HG02970 (cell line): ENCODE results near the gene FN1.
"Not testable (repeated sequence)": the region's sequence is repeated elsewhere in the genome, so short reads cannot be mapped to it uniquely, and the experiment has no call there.

Source experiments
- ATAC-seq: cut with Tn5 transposase; IDR thresholded peaks from one replicate; pipeline ENCODE4 v1.9.1; 2021; ENCODE audit warnings: mild to moderate bottlenecking, moderate library complexity, moderate number of reproducible peaks; ENCODE audit not compliant: unreplicated experiment, low FRiP score

FN1 gene

GRCh38 chr2:215357660-215358059, 78.2 kb downstream of the FN1 start:
- no peak for ATAC-seq

DNA sequence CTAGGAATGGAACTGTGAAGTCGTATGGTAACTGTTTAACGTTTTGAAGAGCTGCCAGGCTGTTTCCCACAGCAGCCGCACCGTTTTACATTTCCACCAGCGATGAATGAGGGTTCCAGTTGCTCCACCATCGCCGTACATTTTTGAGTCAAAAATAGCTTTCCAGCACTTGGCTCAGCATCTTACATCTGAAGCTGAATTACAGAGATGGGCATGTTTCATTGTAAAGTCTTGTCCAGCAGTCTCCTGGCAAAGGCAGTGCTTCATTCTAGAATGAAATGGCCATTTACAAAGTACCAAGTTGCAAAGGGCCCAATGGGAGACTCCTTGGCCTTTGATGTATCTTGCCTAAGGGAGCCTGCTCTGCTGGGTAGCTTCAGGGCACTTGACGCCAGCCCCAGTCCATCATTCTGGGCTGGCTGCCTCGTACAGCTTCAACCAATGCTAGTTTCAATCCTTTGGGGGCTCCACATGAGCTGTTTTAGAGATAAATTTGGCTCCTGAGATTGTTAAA, 78.9 kb downstream of the FN1 start:
- ATAC-seq, result no peak

DNA sequence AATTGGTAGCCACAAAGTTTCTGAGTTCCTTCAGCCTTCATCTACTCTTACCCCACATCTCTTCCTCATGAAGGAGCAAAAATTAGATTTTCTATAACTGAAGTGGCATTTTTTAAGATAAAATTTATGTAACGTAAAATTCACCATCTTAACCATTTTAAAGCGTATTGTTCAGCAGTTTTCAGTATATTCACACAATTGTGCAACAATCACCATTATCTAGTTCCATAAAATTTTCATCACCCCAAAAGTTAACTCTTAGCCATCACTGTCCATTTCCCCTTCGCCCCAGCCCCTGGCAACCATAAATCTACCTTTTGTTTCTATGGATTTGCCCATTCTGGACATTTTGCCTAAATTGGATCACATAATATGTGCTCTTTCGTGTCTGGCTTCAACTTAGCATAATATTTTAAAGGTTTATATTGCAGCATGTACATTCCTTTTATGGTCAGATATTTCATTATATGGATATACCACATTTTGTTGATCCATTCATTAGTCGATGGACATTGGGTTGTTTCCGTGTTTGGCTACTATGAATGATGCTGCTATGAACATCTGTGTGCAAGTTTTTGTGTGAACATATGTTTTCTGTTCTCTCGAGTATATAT, 79.4 kb downstream of the FN1 start:
- ATAC-seq, result no peak

DNA sequence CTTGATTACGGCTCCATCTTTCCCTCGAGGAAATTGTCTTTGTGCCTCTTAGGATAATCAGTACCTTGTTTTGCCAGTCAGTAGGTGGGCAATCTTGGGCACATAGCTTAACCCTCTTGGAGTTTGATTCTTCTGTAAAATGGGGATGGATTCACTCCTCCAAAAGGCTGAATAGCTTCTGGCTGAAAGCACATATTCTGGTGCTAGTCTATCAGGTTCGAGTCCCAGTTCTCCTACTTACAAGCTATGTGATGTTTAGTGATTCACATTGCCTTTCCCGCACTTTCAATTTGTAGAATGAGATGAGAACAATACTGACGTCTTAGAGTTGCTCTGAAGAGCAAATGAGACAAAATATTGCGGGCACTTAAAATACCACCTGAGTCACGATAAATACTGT, 80.1 kb downstream of the FN1 start:
- no peak for ATAC-seq

DNA sequence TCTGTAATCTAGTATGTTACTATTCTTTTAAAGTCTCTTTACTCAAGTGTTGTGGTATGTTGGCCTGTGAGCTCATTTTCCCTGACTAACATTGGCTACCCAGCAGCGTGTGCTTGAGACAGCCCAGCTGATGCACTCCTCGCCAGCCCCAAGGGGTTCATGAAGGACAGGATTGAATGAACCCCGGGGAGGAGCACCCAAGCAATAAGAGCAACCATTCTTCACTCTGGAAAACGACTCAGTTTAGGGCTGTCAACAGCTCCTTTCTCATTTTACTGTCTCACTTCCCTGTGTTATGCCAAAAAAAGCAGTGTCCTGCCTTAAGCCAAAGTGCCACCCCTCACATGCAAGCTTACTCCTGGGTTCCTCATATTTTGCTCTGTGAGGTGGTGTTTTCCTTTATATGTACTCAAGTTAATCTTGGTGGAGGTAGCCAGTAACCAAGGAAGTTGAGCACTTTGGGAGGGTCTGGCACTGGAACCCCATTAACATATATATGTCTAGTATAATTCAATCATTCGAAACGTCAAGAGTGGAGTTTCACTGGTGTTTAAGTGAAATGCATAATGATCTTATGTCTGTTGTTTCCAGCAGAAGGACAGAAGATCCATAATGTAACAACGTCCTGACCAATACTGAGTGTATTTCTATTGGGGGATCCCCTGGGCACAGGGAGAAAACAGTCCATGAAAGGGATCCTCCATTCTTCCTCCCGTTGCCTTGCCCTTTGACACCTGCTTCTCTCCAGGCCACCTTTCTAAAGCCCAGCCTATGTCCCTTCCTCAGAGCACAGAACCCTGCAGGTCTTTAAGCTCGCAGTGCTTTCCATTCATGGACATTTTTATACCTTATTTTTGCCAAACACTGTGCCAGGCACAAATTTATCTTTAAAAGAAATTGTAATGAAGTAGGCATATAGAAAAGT, 80.8 kb downstream of the FN1 start:
- ATAC-seq, result no peak

GRCh38 chr2:215352602-215353001, 83.3 kb downstream of the FN1 start:
- no peak for ATAC-seq

- no peak for ATAC-seq
These were observed 88.0 kb downstream of the FN1 start for GRCh38 chr2:215347878-215348277.

DNA sequence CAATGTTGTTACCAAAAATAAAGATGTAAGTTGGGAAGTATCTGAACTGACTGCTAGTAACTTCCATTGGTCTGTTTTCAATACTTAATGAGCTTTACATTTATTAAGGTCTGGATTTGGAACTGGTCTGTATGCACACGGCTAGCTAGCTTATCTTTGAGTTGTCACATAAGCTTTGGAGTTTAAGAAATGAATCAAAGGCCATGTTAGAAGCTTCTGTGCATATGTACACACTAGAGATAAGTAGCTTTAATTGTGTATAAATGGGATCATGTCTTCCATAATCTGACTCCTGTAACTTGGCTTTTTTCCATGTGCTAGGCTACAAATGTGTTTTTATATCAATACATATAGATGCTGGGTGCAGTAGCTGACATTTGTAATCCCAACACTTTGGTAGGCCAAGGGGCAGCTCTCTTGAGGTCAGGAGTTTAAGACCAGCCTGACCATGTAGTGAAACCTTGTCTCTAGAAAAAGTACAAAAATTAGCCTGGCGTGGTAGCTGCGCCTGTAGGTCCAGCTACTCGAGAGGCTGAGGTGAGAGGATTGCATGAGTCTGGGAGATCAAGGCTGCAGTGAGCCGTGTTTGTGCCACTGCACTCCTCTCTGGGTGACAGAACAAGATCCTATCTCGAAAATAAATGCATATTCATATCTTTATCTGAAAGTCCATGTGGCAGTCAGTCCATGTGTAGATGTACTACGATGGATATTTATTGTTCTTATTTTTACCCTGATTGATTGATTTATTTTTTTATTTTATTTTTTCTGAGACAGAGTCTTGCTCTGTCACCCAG, 96.8 kb downstream of the FN1 start:
- no peak for ATAC-seq

DNA sequence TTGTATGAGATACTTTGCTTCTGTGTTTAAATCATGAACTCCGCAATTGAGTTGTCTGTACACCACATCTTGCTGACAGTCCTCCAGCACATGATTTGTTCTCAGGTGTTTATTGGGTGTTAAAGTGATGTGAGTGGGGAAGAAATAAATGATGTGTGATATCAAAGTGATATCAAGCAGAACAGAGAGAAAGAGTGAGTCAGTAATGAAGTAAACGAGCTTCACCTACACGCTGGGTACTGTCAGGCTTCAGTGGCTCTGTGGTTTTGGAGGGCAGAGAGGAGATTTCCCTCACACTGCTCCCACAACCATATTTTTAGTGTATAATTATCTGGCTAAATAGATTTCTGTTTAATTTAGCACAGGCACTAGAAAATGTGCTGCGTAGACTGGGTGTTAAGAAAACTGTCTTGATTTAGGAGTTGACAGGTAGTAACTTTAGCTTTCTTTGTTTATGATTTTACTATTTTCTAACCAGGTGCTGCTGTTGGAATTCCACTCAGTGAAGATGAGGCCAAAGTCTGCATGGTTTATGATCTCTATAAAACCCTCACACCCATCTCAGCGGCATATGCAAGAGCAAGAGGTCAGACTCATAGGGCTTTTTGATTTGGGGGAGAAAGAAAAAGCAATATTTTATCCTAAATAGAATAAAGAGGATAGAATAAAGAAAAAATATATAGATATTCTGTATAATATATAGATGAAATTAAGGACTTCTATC, 102.8 kb downstream of the FN1 start:
- ATAC-seq, result no peak

DNA sequence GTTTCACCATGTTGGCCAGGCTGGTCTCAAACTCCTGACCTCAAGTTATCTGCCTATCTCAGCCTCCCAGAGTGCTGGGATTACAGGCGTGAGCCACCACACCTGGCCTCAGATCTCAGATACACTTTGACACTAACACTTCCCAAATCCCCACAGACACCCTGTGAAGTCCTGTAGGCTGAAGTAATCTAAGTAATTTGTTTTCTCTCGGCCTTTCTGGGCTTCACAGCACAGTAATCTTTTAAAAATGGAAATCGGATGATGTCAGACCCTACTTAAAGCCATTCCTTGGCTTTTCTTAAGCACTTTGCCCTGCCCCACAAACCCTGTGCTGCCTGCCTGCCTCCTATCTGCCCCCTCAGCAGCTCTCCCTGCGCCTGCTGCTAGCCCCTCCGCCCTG, 107.8 kb downstream of the FN1 start:
- no peak for ATAC-seq

DNA sequence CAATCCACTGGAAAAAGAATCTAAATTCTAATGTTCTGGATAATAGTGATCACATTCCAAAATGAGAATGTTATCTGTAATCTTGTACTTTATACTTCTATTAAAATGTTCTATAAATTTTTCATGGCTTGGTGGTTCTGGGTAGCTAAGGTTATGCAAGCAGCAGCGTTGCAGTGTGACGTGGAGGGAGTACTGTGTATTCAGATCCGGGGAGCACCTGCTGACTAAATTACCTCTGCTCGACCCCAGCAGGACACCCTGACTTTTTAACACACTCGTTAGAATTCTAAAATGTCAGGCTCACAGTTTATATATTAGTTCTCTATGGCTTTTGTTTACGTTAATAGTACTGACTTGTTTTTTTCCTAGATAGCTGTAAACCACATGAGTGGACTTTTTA, 111.1 kb downstream of the FN1 start:
- no peak for ATAC-seq

- no peak for ATAC-seq
These were observed 115.2 kb downstream of the FN1 start for GRCh38 chr2:215320679-215321078.

- ATAC-seq, result no peak
These were observed 115.8 kb downstream of the FN1 start for GRCh38 chr2:215320102-215320501.

GRCh38 chr2:215319500-215319899, 116.4 kb downstream of the FN1 start:
- no peak for ATAC-seq

DNA sequence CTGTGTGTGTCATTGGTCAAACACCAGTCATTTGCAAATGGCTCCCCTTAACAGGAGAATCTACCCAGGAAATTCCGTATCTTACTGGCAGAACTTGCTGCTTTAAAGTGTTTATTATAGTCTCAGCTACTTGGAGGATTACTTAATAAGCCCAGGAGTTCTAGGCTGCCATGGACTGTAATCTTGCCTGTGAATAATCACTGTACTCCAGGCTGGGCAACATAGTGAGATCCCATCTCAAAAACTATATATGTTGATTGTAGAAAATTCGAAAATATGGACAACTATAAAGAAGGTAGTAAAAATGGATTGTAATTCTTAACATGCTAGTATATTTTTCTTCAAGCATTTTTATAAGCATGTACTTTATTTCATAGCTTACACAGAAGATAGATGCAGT, 119.5 kb downstream of the FN1 start:
- ATAC-seq, result no peak

DNA sequence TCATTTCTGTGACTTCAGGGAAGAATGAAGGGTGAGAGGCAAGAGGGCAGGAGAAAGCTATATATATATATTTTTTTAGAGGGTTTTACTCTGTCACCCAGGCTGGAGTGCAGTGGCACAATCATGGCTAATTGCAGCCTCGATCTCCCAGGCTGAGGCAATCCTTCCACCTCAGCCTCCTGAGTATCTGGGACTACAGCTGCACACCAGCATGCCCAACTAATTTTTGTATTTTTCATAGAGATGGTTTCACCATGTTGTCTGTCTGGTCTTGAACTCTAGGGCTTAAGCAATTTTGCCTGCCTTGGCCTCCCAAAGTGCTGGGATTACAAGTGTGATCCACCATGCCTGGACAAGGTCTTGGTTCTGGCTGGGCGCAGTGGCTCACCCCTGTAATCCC, 120.6 kb downstream of the FN1 start:
- no peak for ATAC-seq

GRCh38 chr2:215314896-215315295, 121.0 kb downstream of the FN1 start:
- ATAC-seq, result no peak

DNA sequence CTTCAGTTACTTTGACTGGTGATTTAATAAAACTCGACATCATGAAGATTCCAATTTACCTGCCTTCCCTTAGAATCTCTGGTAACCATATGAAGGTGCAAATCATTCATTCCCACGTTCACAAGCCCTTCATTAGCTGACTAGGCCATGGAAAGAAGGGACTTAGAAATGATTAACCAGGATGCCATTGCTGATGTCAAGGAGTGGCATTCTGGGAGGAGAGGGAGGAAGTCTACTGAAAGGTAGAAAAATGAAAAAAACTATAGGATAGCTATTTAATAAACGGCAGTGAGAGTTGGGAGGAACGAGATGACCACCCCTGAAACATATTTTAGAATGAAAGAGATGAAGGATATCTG, 122.6 kb downstream of the FN1 start:
- ATAC-seq, result no peak

DNA sequence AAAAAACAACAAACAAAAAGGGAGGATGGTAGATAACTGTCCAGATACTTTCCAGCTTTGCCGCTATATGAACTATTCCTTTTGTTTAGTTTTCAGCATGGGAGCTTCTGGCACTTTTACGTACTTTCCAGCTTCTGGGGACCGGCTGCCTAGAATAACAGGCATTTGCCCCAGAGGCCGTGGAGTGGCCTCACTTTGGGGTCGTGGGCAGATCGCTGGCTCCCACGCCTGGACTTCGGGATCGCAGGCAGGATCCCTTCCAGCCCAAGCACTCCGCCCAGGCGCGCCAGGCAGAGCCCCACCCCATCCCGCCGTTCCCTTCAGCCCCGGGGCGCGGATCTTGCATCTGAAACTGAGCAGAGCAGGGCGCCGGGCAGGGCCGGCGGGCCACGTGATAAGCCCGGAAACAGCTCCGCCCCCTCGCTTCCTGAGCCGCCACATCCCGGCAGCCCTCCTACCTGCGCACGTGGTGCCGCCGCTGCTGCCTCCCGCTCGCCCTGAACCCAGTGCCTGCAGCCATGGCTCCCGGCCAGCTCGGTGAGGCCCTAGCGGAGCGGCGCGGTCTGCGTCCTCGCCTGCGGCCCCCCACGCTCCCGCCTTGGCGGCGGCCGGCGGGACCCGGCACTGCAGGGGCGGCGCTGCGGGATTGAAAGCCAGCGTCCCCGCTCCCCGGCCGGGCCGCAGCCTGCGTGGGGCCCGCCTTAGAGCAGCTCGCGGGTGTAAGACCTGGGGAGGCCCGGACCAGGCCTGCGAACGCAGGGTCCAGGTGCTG, 124.1 kb downstream of the FN1 start, which contains the start of gene ATIC:
Gene ATIC (plus strand): TSS at position 435 of the 772 bp plus-strand sequence. CDS start 84 bp downstream, at position 519.
- ATAC-seq, result peak; percentile 100

DNA sequence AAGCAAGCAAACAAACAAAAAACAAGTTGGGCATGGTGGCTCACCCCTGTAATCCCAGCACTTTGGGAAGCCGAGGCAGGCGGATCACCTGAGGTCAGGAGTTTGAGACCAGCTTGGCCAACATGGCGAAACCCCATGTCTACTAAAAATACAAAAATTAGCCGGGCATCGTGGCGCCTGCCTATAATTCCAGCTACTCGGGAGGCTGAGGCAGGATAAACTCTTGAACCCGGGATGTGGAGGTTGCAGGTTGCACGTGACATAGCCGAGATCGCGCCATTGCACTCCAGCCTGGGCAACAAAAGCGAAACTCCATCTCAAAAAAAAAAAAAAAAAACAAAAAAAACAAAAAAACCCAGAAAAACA, 124.6 kb downstream of the FN1 start:
- ATAC-seq, result not testable (repeated sequence)
